Stomach (tissue), 9 donors: ENCODE data around the gene SORCS1. TPM values are rescaled to one million over a fixed set of nuclear protein-coding genes. Genes with fewer than 3 reads are reported as not detected.

ENCODE experiments used
- DNase-seq, 2 donors: peaks; one replicate each; pipeline versions ENCODE4 v3.0.0 to v3.0.0-alpha.2; 2013 to 2019
- H3K27ac ChIP-seq, 5 donors: fragments of 200-600 bp in 4 of 5; sonication (generic) in 4 of 5; one replicate each; pipeline ENCODE4 v1.5.1; 2013 to 2019; ENCODE audit warnings: mild to moderate bottlenecking in 1 of 5, moderate library complexity in 1 of 5
- H3K27me3 ChIP-seq, 3 donors: fragments of 200-600 bp; sonication (generic); one replicate each; pipeline ENCODE4 v1.5.1; 2017 to 2019; ENCODE audit warnings: mixed run types in 1 of 3
- H3K36me3 ChIP-seq, 4 donors: fragments of 200-600 bp; sonication (generic); 1 replicate in 3 of 4; 2 replicates in 1 of 4; pipeline ENCODE4 v1.5.1; 2016 to 2019
- H3K4me1 ChIP-seq, 4 donors: fragments of 200-600 bp; sonication (generic); one replicate each; pipeline ENCODE4 v1.5.1; 2016 to 2019
- H3K4me3 ChIP-seq, 4 donors: fragments of 200-600 bp; sonication (generic) in 3 of 4; one replicate each; pipeline ENCODE4 v1.5.1; 2016 to 2019; ENCODE audit warnings: mild to moderate bottlenecking in 1 of 4
- H3K9me3 ChIP-seq, 4 donors: fragments of 200-600 bp; sonication (generic); one replicate each; pipeline ENCODE4 v1.5.1; 2016 to 2019
- EP300 ChIP-seq: sonication (generic); formaldehyde crosslinking; IDR thresholded peaks from one replicate; pipeline ENCODE4 v1.6.1; 2017; ENCODE audit warnings: antibody characterized with exemption
- POLR2A ChIP-seq, 4 donors: fragments of 450-650 bp; IDR thresholded peaks; one replicate each; pipeline ENCODE4 v1.6.1; 2016; ENCODE audit warnings: antibody characterized with exemption in 4 of 4, control low read depth in 2 of 4, mild to moderate bottlenecking in 1 of 4, moderate library complexity in 1 of 4
- POLR2AphosphoS5 ChIP-seq, 3 donors: sonication (generic); formaldehyde crosslinking; IDR thresholded peaks; one replicate each; pipeline ENCODE4 v1.6.1; 2016; ENCODE audit warnings: antibody characterized with exemption in 3 of 3
- WGBS, 5 donors: extraction: QIAGEN DNeasy Blood & Tissue Kit in 3 of 5; methylation state at CpG; one replicate each; pipeline versions ENCODE4 v1.1.5 to v1.1.7; 2013 to 2018; 5-methylcytosine and 5-hydroxymethylcytosine counted together
- intact Hi-C: fragments of 100-400 bp; cut with DNase I; formaldehyde crosslinking; loops from one replicate; pipeline ENCODE4 v1.15.1; 2023; ENCODE audit warnings: low total_unique reads
- polyA plus RNA-seq, 3 donors: library from polyadenylated mRNA; stranded (reverse); fragments of 200-250 nt; gene quantifications; one replicate each; pipeline ENCODE4 v1.2.3, GENCODE V29; 2013
- total RNA-seq, 5 donors: library from RNA; depleted of rRNA; stranded (reverse); fragments of >200 nt; gene quantifications; one replicate each; pipeline versions ENCODE4 v1.1.0 to v1.2.3, GENCODE V29; 2014 to 2016
- TF ChIP-seq, protein P1 (sequence below), 7 experiments: fragments of 450-650 bp in 4 of 7; fragments of 200-600 bp in 3 of 7; sonication (generic) in 3 of 7; IDR thresholded peaks; one replicate each; pipeline ENCODE4 v1.5.1; 2016 to 2019; ENCODE audit warnings: antibody characterized with exemption in 7 of 7, control low read depth in 2 of 7, mild to moderate bottlenecking in 1 of 7
- donor health status: healthy with polysubstance abuse.
- donor health status: Bipolar disorder and iron deficiency.
- donor health status: healthy.

The SORCS1 gene
- total and polyA plus RNA-seq, 8 donors = 0.25 to 10.1 (median 0.69) TPM

DNA sequence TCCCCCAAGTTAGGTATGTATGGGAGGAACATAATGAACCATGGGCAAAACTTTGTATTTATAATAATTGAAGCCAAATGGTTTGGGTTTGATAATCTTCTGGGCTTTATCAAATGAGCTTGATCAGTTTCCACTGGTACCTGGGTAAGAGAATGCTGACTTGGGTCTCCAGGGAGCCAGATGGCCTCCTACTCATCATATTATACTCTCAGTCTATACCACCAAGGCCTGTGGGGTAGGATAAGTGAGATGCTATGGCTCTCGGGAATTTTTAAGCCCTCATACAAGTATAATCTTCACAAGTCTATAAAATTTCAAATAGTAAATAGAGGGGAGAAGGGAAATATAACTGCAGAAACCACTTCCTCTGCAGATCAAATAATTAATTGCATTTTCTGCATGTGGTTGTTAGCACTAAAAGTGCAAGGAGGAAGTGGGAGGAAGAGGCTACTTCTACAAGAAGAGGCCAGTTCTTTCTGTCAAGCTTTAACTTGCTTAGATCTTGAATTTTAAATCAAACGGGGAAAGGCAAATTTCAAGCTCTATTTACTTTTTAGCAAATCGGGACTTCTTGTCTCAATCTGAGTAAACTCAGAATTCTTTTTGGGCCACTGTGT is 349.0 kb downstream of the SORCS1 start:
- H3K9me3 ChIP-seq = no peaks in the 10 kb centered on the region
- no peaks in the 10 kb centered on the region for H3K27me3 ChIP-seq
- 41 to 53% (median 46%) methylated on average over 3 of the region's 3 CpGs for WGBS, 5 donors
- no peaks in the 10 kb centered on the region for H3K4me1 ChIP-seq
- TF ChIP-seq, protein P1, sequence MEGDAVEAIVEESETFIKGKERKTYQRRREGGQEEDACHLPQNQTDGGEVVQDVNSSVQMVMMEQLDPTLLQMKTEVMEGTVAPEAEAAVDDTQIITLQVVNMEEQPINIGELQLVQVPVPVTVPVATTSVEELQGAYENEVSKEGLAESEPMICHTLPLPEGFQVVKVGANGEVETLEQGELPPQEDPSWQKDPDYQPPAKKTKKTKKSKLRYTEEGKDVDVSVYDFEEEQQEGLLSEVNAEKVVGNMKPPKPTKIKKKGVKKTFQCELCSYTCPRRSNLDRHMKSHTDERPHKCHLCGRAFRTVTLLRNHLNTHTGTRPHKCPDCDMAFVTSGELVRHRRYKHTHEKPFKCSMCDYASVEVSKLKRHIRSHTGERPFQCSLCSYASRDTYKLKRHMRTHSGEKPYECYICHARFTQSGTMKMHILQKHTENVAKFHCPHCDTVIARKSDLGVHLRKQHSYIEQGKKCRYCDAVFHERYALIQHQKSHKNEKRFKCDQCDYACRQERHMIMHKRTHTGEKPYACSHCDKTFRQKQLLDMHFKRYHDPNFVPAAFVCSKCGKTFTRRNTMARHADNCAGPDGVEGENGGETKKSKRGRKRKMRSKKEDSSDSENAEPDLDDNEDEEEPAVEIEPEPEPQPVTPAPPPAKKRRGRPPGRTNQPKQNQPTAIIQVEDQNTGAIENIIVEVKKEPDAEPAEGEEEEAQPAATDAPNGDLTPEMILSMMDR (IDR thresholded peaks at IDR 0.05) = no peak
- no peak for TF ChIP-seq POLR2AphosphoS5 (IDR thresholded peaks at IDR 0.05)
- TF ChIP-seq EP300 = no peak
- no peak for TF ChIP-seq POLR2A (IDR thresholded peaks at IDR 0.05)
- intact Hi-C loops = no loop called here
- no peak overlapping the region for H3K4me3 ChIP-seq
- no peak for DNase-seq
- no peaks in the 10 kb centered on the region for H3K36me3 ChIP-seq
- no peak overlapping the region for H3K27ac ChIP-seq

DNA sequence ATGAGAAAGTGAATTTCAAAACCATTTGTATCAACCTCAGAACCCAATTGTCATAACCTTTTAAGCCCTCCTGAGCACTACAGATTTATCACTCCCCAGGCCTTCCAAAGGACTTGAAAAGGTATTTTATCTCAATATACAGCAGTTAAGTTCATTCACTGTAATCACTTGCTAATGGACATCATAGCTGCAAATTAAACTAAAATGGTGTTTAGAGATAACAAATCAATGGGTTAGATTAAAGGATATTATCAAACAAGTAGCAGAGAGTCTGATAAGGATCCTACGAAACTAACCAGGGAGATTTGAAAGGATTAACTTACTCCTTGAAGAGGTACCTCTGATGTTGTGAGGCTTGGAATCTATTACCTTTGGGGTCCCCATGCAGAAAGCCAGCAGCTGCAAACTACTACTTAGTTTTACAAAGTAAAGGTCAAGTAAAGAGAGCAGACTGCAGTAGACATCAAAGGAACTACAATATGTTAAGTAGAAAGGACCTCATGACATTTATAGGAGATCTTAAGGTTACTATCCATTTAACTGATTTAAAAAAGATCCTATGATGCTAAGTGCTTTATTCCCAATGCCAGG is 359.4 kb downstream of the SORCS1 start:
- Histone ChIP-seq H3K27ac (no peak overlapping the region), H3K4me1 (peaks cover 0 to 6% (median 2%) of the 10 kb centered on the region in 4 donors), H3K27me3 (no peaks in the 10 kb centered on the region), H3K4me3 (no peak overlapping the region), H3K36me3 (no peaks in the 10 kb centered on the region), H3K9me3 (no peaks in the 10 kb centered on the region)
- DNase-seq = no peak
- intact Hi-C loops = no loop called here
- TF ChIP-seq, protein P1 (IDR thresholded peaks at IDR 0.05) = no peak
- TF ChIP-seq POLR2A (IDR thresholded peaks at IDR 0.05) = no peak
- 0 to 82% (median 42%) methylated on average over 1 of the region's 1 CpG for WGBS, 5 donors

DNA sequence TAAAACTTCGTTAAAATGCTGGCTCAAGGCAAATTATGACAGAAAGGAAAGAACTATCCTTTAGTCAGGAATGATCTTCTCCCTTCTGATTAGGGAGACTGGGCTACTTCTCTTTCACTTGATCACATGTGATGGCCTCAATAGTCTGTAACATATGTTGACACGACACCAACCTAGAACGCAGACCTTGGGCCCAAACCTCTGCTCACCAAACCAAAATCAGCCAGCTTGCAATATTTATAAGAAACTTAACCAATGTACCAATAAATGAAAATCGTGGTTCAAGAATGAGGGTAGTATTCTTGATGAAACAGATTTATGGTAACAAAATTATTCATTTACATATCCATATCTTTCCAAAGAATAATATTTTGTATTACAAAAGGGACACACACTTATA is 361.6 kb downstream of the SORCS1 start:
- no peak overlapping the region for H3K4me3 ChIP-seq
- DNase-seq = no peak
- H3K27me3 ChIP-seq = no peaks in the 10 kb centered on the region
- 83 to 88% (median 87%) methylated on average over 4 of the region's 4 CpGs for WGBS, 5 donors
- peaks cover 0 to 8% (median 0%) of the 10 kb centered on the region in 4 donors for H3K9me3 ChIP-seq
- H3K4me1 ChIP-seq = peaks cover 0 to 5% (median 2%) of the 10 kb centered on the region in 4 donors
- intact Hi-C loops = no loop called here
- H3K27ac ChIP-seq = no peak overlapping the region
- H3K36me3 ChIP-seq = no peaks in the 10 kb centered on the region
- TF ChIP-seq POLR2A (IDR thresholded peaks at IDR 0.05) (no peak), POLR2AphosphoS5 (IDR thresholded peaks at IDR 0.05) (no peak), EP300 (no peak)
- TF ChIP-seq, protein P1 (IDR thresholded peaks at IDR 0.05) = no peak

DNA sequence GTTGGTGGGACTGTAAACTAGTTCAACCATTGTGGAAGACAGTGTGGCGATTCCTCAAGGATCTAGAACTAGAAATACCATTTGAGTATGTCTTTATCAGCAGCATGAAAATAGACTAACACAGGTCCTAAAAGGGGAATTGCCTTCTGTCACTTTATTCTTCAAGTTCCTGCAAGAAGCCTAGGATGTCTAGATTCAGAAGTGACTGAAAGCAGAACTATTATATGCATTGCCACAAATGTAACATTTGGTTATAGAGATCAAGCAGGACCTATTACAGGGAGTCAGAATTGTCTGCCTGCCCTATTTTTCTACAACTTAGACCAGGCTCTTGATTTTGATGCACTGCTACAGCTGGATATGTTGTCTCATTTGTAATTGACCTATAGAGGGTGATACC is 364.7 kb downstream of the SORCS1 start:
- H3K27me3 ChIP-seq = no peaks in the 10 kb centered on the region
- no peak for DNase-seq
- H3K9me3 ChIP-seq = peaks cover 0 to 8% (median 0%) of the 10 kb centered on the region in 4 donors
- H3K4me3 ChIP-seq = no peak overlapping the region
- WGBS, 5 donors = 75 to 93% (median 78%) methylated on average over 1 of the region's 1 CpG
- intact Hi-C loops = no loop called here
- no peaks in the 10 kb centered on the region for H3K36me3 ChIP-seq
- H3K27ac ChIP-seq = no peak overlapping the region
- TF ChIP-seq EP300 (no peak), POLR2A (IDR thresholded peaks at IDR 0.05) (no peak), POLR2AphosphoS5 (IDR thresholded peaks at IDR 0.05) (no peak)
- TF ChIP-seq, protein P1 (IDR thresholded peaks at IDR 0.05) = no peak
- H3K4me1 ChIP-seq = no peaks in the 10 kb centered on the region
